Endothelial cell of umbilical vein (primary cell): ENCODE data around the gene C2CD5. TPM values are rescaled to one million over a fixed set of nuclear protein-coding genes. Genes with fewer than 3 reads are reported as not detected.

Experiments
- BruUV-seq: library from RNA; stranded (reverse); fragments of 400-500 nt; replicated peaks from 2 replicates; lab custom pipeline; 2021; lab: Mats Ljungman, UMichigan
- CTCF ChIA-PET: fragments of 300-600, 350-600 bp; sonication (Branson Sonifier 250); formaldehyde crosslinking; loops from one replicate; lab custom pipeline; 2021; ENCODE audit warnings: antibody characterized with exemption, inconsistent platforms; lab: Charles Lee
- POLR2A ChIA-PET: fragments of 300-600, 350-600 bp; sonication (Branson Sonifier 250); formaldehyde crosslinking; loops from one replicate; lab custom pipeline; 2021; ENCODE audit warnings: antibody characterized with exemption, inconsistent platforms; lab: Charles Lee
- DNase-seq: peaks from one replicate; pipeline ENCODE4 v3.0.0-alpha.2; 2011; ENCODE audit warnings: low read depth, low spot score
- FAIRE-seq: peaks from 2 replicates; lab custom pipeline; 2011; peaks lifted over from hg19 to GRCh38; lab: Jason Lieb, UNC
- H2AFZ ChIP-seq: 2 replicates; pipeline ENCODE4 v1.6.0; 2012; ENCODE audit warnings: low read depth, low read length, control low read depth, inconsistent platforms
- H3K27ac ChIP-seq: 2 replicates; pipeline ENCODE4 v1.5.1; 2011; ENCODE audit warnings: low read depth, mild to moderate bottlenecking, control low read depth, low read length, moderate library complexity; ENCODE audit not compliant: insufficient read depth
- H3K27me3 ChIP-seq, 2 experiments: 2 replicates each; pipeline versions ENCODE4 v1.6.0 to v1.6.1; 2011; ENCODE audit warnings: low read length in 2 of 2, mixed read lengths in 1 of 2; ENCODE audit not compliant: control insufficient read depth in 2 of 2, insufficient read depth in 2 of 2
- H3K36me3 ChIP-seq, 2 experiments: 2 replicates in 1 of 2; 3 replicates in 1 of 2; pipeline ENCODE4 v1.5.1; 2011; ENCODE audit warnings: low read length in 2 of 2, mild to moderate bottlenecking in 1 of 2, moderate library complexity in 1 of 2; ENCODE audit not compliant: control insufficient read depth in 2 of 2, insufficient read depth in 2 of 2; ENCODE audit errors: extremely low read depth in 1 of 2
- H3K4me1 ChIP-seq: 3 replicates; pipeline ENCODE4 v1.5.1; 2011; ENCODE audit warnings: mild to moderate bottlenecking, low read length; ENCODE audit not compliant: control insufficient read depth, insufficient read depth; ENCODE audit errors: extremely low read depth
- H3K4me2 ChIP-seq: 2 replicates; pipeline ENCODE4 v1.6.1; 2011; ENCODE audit warnings: low read length, control low read depth, mixed read lengths; ENCODE audit not compliant: insufficient read depth
- H3K4me3 ChIP-seq, 3 experiments: fragments of 200-600 bp in 1 of 3; sonication (generic), shearing (Covaris generic) in 1 of 3; replicated peaks in 1 of 3; 2 replicates each; pipeline ENCODE4 v1.5.1; 2011 to 2016; ENCODE audit warnings: control low read depth in 3 of 3, low read length in 3 of 3, mild to moderate bottlenecking in 2 of 3, inconsistent platforms in 1 of 3, low read depth in 1 of 3, moderate library complexity in 1 of 3; ENCODE audit not compliant: insufficient read depth in 1 of 3
- H3K79me2 ChIP-seq: 2 replicates; pipeline ENCODE4 v1.6.0; 2012; ENCODE audit warnings: low read length, inconsistent platforms; ENCODE audit not compliant: control insufficient read depth, insufficient read depth
- H3K9ac ChIP-seq: replicated peaks from 2 replicates; pipeline ENCODE3; 2011; ENCODE audit warnings: low read length, control low read depth; ENCODE audit not compliant: insufficient read depth; ENCODE audit errors: extremely low read depth
- H3K9me1 ChIP-seq: replicated peaks from 3 replicates; pipeline ENCODE4 v1.6.0; 2011; ENCODE audit warnings: mild to moderate bottlenecking, low read length; ENCODE audit not compliant: control insufficient read depth, insufficient read depth; ENCODE audit errors: extremely low read depth
- H3K9me3 ChIP-seq: replicated peaks from 2 replicates; pipeline ENCODE4 v1.5.1; 2012; ENCODE audit warnings: low read length, inconsistent platforms; ENCODE audit not compliant: control insufficient read depth, insufficient read depth
- H4K20me1 ChIP-seq: replicated peaks from 2 replicates; pipeline ENCODE3; 2011; ENCODE audit warnings: mild to moderate bottlenecking, low read length; ENCODE audit not compliant: control insufficient read depth, insufficient read depth; ENCODE audit errors: extremely low read depth
- CTCF ChIP-seq, 2 donors: IDR thresholded peaks; 1 replicate in 1 of 2; 2 replicates in 1 of 2; pipeline ENCODE4 v1.5.1; 2011; ENCODE audit warnings: low read length in 2 of 2, mild to moderate bottlenecking in 2 of 2, moderate library complexity in 2 of 2, control low read depth in 1 of 2, inconsistent platforms in 1 of 2, low read depth in 1 of 2; ENCODE audit not compliant: insufficient read depth in 1 of 2; ENCODE audit errors: extremely low read depth in 1 of 2
- EZH2 ChIP-seq: IDR thresholded peaks from 2 replicates; pipeline ENCODE4 v1.6.1; 2012; ENCODE audit warnings: borderline replicate concordance, low read depth, mild to moderate bottlenecking, moderate library complexity, low read length, inconsistent platforms; ENCODE audit not compliant: severe bottlenecking
- FOS ChIP-seq: IDR thresholded peaks from 2 replicates; pipeline ENCODE4 v1.6.1; 2011; ENCODE audit warnings: mild to moderate bottlenecking, low read length, moderate library complexity, borderline replicate concordance; ENCODE audit not compliant: insufficient read depth
- GATA2 ChIP-seq: IDR thresholded peaks from 2 replicates; pipeline ENCODE4 v1.7.0; 2011; ENCODE audit warnings: low read depth, mild to moderate bottlenecking, moderate library complexity, mixed read lengths, low read length; ENCODE audit not compliant: insufficient read length, insufficient read depth
- JUN ChIP-seq: IDR thresholded peaks from 2 replicates; pipeline ENCODE4 v1.6.1; 2011; ENCODE audit warnings: borderline replicate concordance, low read depth; ENCODE audit not compliant: insufficient read length, insufficient read depth
- MAX ChIP-seq: IDR thresholded peaks from 2 replicates; pipeline ENCODE4 v1.6.1; 2011; ENCODE audit not compliant: insufficient read depth, insufficient read length
- MYC ChIP-seq: IDR thresholded peaks from one replicate; pipeline ENCODE4 v1.6.1; 2011; ENCODE audit warnings: mild to moderate bottlenecking, low read depth, low read length
- POLR2A ChIP-seq: IDR thresholded peaks from 2 replicates; pipeline ENCODE4 v1.6.1; 2012; ENCODE audit warnings: low read depth, mild to moderate bottlenecking, control low read depth, low read length
- POLR2AphosphoS5 ChIP-seq: IDR thresholded peaks from 2 replicates; pipeline ENCODE4 v1.6.1; 2012; ENCODE audit warnings: low read depth, mild to moderate bottlenecking, control low read depth, low read length, moderate library complexity; ENCODE audit not compliant: insufficient read depth
- dilution Hi-C: fragments of 300-500 bp; cut with MboI; formaldehyde crosslinking; loops from one replicate; pipeline ENCODE4 v1.15.0; 2019; ENCODE audit warnings: low sequenced_read_pairs; ENCODE audit not compliant: extremely low pct_ligation_motif_present
- intact Hi-C: fragments of 100-400 bp; cut with micrococcal nuclease; formaldehyde crosslinking; loops from one replicate; pipeline ENCODE4 v1.10.0; 2022
- polyA plus RNA-seq, 4 experiments: library from polyadenylated mRNA; depleted of rRNA in 3 of 4; stranded (reverse) in 3 of 4; unstranded in 1 of 4; fragments of >200 nt; gene quantifications; 2 replicates each; pipeline versions ENCODE4 v1.2.1 to v1.2.3, GENCODE V29; 2011 to 2012; ENCODE audit warnings: missing spikeins in 1 of 4
- total RNA-seq: library from RNA; stranded (reverse); gene quantifications from 2 replicates; pipeline ENCODE4 v1.2.3, GENCODE V29; 2021

C2CD5 gene
- total and polyA plus RNA-seq, 2 donors (not counting 3 experiments of a cell fraction or from before 2014, with no cell fraction given) = 12.9 to 32.9 TPM

- no peak overlapping the region for H3K4me2 ChIP-seq
- no peak overlapping the region for H3K4me3 ChIP-seq
- no peak overlapping the region for H2AFZ ChIP-seq
- H3K27me3 ChIP-seq = no peaks in the 10 kb centered on the region
- intact Hi-C loops = loop anchor here (5.0 kb wide), 1 partner anchor 172 kb away; no protein-coding TSS in a partner anchor
- no TSS peak for BruUV-seq
- H3K4me1 ChIP-seq = no peaks in the 10 kb centered on the region
- no peaks in the 10 kb centered on the region for H3K9me3 ChIP-seq
- ChIA-PET CTCF (interaction anchor here (0.6 to 6.3 kb wide), 56 partner anchors 9 to 780 kb away, joined by 3 to 44 read pairs (median 4); partner anchors contain the start of gene C2CD5), POLR2A (no interaction called here)
- H3K36me3 ChIP-seq = peaks cover 0 to 2% of the 10 kb centered on the region in 2 experiments
- no peak overlapping the region for H3K9ac ChIP-seq
- no peaks in the 10 kb centered on the region for H3K9me1 ChIP-seq
- dilution Hi-C loops = no loop called here
- peak; percentile 37 for DNase-seq
- no peak for FAIRE-seq
- TF ChIP-seq MYC (no peak), CTCF (IDR thresholded peaks at IDR 0.05; ENCODE audit: extremely low read depth in 1 of 2, insufficient read depth in 1 of 2, low read depth in 1 of 2, low read length in 2 of 2) (peak; percentile 40 to 44)
- no peaks in the 10 kb centered on the region for H4K20me1 ChIP-seq
- H3K27ac ChIP-seq = no peak overlapping the region
- no peaks in the 10 kb centered on the region for H3K79me2 ChIP-seq
Measured at GRCh38 chr12:22459838-22460490, 84.4 kb downstream of the C2CD5 start.

GRCh38 chr12:22458298-22458937 lies 85.9 kb downstream of the C2CD5 start:
- FAIRE-seq (no peak), DNase-seq (no peak)
- H3K36me3 ChIP-seq = peaks cover 0 to 2% of the 10 kb centered on the region in 2 experiments
- H3K4me2 ChIP-seq = no peak overlapping the region
- H3K4me3 ChIP-seq = no peak overlapping the region
- H3K9me1 ChIP-seq = no peaks in the 10 kb centered on the region
- no peaks in the 10 kb centered on the region for H4K20me1 ChIP-seq
- no peaks in the 10 kb centered on the region for H3K9me3 ChIP-seq
- POLR2A ChIA-PET = no interaction called here
- H2AFZ ChIP-seq = no peak overlapping the region
- intact Hi-C loops = no loop called here
- dilution Hi-C loops = no loop called here
- TF ChIP-seq FOS (no peak), MYC (no peak), EZH2 (no peak), POLR2A (no peak), MAX (no peak), CTCF (IDR thresholded peaks at IDR 0.05; ENCODE audit: extremely low read depth in 1 of 2, insufficient read depth in 1 of 2, low read depth in 1 of 2, low read length in 2 of 2) (no peak), JUN (no peak), POLR2AphosphoS5 (no peak), GATA2 (no peak)
- H3K79me2 ChIP-seq = no peaks in the 10 kb centered on the region
- no TSS peak for BruUV-seq
- H3K4me1 ChIP-seq = no peaks in the 10 kb centered on the region
- CTCF ChIA-PET = interaction anchor here (0.5 to 6.3 kb wide), 18 partner anchors 9 to 1210 kb away, joined by 3 to 44 read pairs (median 6); no protein-coding TSS in a partner anchor
- H3K9ac ChIP-seq = no peak overlapping the region
- no peak overlapping the region for H3K27ac ChIP-seq
- no peaks in the 10 kb centered on the region for H3K27me3 ChIP-seq
